HG03457 (cell line): ENCODE data around the gene ESRRG.

ENCODE experiments used
- ATAC-seq: cut with Tn5 transposase; IDR thresholded peaks from one replicate; pipeline ENCODE4 v1.9.1; 2021; ENCODE audit warnings: moderate number of reproducible peaks; ENCODE audit not compliant: unreplicated experiment

The ESRRG gene

DNA sequence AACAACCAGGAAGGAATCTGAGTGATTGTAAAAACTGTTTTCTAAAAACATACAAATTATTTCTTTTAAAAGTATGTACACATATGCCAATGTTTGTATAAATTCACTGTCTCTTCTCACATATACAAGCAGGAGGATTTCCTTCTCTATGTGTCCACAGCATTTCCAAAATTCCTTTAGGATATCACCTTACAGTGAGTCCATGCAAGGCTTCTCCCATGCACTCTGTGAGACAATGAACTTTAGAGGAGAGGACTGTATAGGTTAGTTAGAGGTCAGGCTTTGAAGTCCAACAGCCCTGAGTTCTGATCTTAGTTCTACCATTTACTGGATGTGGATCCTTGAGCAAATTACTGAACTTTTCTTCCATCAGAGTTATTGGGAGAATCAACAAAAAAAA is 265.9 kb downstream of the ESRRG start:
- no peak for ATAC-seq

DNA sequence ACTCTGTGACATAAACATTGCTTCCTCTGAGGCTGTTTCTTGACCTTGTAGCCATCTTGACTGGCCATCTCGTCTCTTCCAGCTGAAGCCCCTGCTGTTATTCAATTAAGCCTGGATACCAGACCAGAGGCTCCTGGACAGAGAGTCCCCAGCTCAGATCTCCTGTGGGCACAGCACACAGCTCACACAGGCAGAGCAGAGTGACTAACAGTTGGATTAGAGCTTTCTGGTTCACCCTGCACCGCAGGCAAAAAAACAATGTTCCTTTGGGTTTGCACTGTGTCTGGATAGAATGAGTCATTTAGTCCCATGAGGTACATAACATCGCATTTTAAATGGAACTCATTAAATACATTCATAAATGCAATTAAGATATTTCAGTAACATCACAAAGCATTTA is 266.5 kb downstream of the ESRRG start:
- no peak for ATAC-seq

DNA sequence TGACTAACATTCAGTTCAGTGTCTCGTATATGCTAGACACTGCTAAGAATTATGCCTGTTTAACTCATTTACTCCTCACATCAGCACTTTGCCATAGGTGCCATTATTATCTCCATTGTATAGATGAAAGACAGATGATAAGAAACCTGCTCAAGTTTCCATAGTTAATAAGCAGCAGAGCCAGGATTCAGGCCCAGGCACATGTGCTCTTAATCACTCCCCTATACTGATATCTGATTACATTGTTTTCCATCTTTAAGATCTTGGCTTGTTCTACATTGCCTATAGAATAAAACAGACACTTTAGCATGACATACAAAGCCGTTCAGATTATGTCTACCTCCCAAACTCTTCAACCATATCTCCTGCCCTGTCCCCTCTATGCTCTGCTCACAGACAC is 269.5 kb downstream of the ESRRG start:
- no peak for ATAC-seq
